GM21423 (cell line): ENCODE data around the gene CERS5.
"Not testable (repeated sequence)": the region's sequence is repeated elsewhere in the genome, so short reads cannot be mapped to it uniquely, and the experiment has no call there.

Source experiments
- ATAC-seq: cut with Tn5 transposase; IDR thresholded peaks from one replicate; pipeline ENCODE4 v1.9.1; 2021; ENCODE audit warnings: mild to moderate bottlenecking, moderate library complexity; ENCODE audit not compliant: unreplicated experiment

The CERS5 gene

GRCh38 chr12:50104417-50105366, 62.5 kb downstream of the CERS5 start:
- no peak for ATAC-seq

GRCh38 chr12:50103767-50104321, 63.3 kb downstream of the CERS5 start, which contains the start of gene GPD1:
GPD1 (plus strand) TSS chr12:50104008; CDS start chr12:50104051, 43 bp downstream.
- ATAC-seq, result no peak

GRCh38 chr12:50103351-50103750, 63.8 kb downstream of the CERS5 start:
- ATAC-seq, result no peak

- ATAC-seq, result no peak
Observed at GRCh38 chr12:50102646-50103309, 64.4 kb downstream of the CERS5 start.

- no peak for ATAC-seq
Observed at GRCh38 chr12:50102131-50102531, 65.0 kb downstream of the CERS5 start.

GRCh38 chr12:50101663-50102062, 65.5 kb downstream of the CERS5 start:
- ATAC-seq, result no peak

GRCh38 chr12:50100561-50100960, 66.6 kb downstream of the CERS5 start:
- ATAC-seq, result no peak

- no peak for ATAC-seq
Observed at GRCh38 chr12:50099302-50100008, 67.7 kb downstream of the CERS5 start.

- ATAC-seq, result no peak
Observed at GRCh38 chr12:50097952-50098351, 69.2 kb downstream of the CERS5 start.

- ATAC-seq, result no peak
Observed at GRCh38 chr12:50090391-50090790, 76.8 kb downstream of the CERS5 start.

GRCh38 chr12:50089730-50090129, 77.4 kb downstream of the CERS5 start:
- ATAC-seq, result no peak

- no peak for ATAC-seq
Observed at GRCh38 chr12:50088577-50089335, 78.4 kb downstream of the CERS5 start.

- no peak for ATAC-seq
Observed at GRCh38 chr12:50087995-50088394, 79.2 kb downstream of the CERS5 start.

GRCh38 chr12:50087151-50087550, 80.0 kb downstream of the CERS5 start:
- ATAC-seq, result no peak

- ATAC-seq, result no peak
Observed at GRCh38 chr12:50086148-50086547, 81.0 kb downstream of the CERS5 start.

- ATAC-seq, result peak; percentile 17
Observed at GRCh38 chr12:50085615-50086072, 81.5 kb downstream of the CERS5 start.

- peak; percentile 81 for ATAC-seq
Observed at GRCh38 chr12:50084775-50085614, 82.2 kb downstream of the CERS5 start, which contains the start of gene SMARCD1. SMARCD1 (plus strand) TSS chr12:50085342; CDS start chr12:50085370, 28 bp downstream.

- not testable (repeated sequence) for ATAC-seq
Observed at GRCh38 chr12:50084409-50084774, 82.8 kb downstream of the CERS5 start.

- ATAC-seq, result no peak
Observed at GRCh38 chr12:50083301-50083700, 83.9 kb downstream of the CERS5 start.
